ENCODE measurements around the gene CDK12. TPM values are rescaled to one million over a fixed set of nuclear protein-coding genes. Genes with fewer than 3 reads are reported as not detected.
A peak's percentile ranks its signal among the peaks of the same experiment; 100 is the strongest.

The CDK12 gene
- total and polyA plus RNA-seq, 2 donors (not counting 1 experiment from before 2014, with no cell fraction given) = 19.4 to 24.9 TPM

- H3K27ac ChIP-seq (ENCODE audit: insufficient read depth, low read length) = no peak overlapping the region
These were observed 52.6 kb downstream of the CDK12 start for GRCh38 chr17:39513915-39514314.

GRCh38 chr17:39517224-39517623, 55.9 kb downstream of the CDK12 start:
- Histone ChIP-seq H3K9ac (ENCODE audit: insufficient read depth, low read length) (no peak overlapping the region), H3K4me1 (ENCODE audit: control insufficient read depth, extremely low read depth, insufficient read depth, low read length) (no peaks in the 10 kb centered on the region), H3K9me3 (ENCODE audit: control insufficient read depth, insufficient read depth, low read depth, low read length) (no peaks in the 10 kb centered on the region), H3K27me3 (ENCODE audit: control insufficient read depth, insufficient read depth, low read length) (no peaks in the 10 kb centered on the region), H3K36me3 (ENCODE audit: control insufficient read depth, insufficient read depth, low read length) (peaks cover 6% of the 10 kb centered on the region), H2AFZ (ENCODE audit: low read length) (no peak overlapping the region), H3K79me2 (ENCODE audit: control insufficient read depth, insufficient read depth, low read length) (no peaks in the 10 kb centered on the region), H4K20me1 (ENCODE audit: control insufficient read depth, extremely low read depth, insufficient read depth, low read length) (no peaks in the 10 kb centered on the region), H3K4me2 (ENCODE audit: extremely low read depth, insufficient read depth, low read length) (no peak overlapping the region), H3K4me3 (replicated peaks in 1 of 4; ENCODE audit: control extremely low read depth in 1 of 4, insufficient read depth in 1 of 4, low read depth in 3 of 4, low read length in 4 of 4) (no peak overlapping the region), H3K27ac (ENCODE audit: insufficient read depth, low read length) (no peak overlapping the region)
- peak in 1 of 2 donors; percentile 92 for DNase-seq (ENCODE audit: low read depth in 2 of 2)
- TF ChIP-seq EZH2 (IDR thresholded peaks at IDR 0.05; ENCODE audit: low read length, missing control alignments) (no peak), CTCF (conservative IDR thresholded peaks at IDR 0.05 in 1 of 2, IDR thresholded peaks at IDR 0.05 in 1 of 2; ENCODE audit: low read depth in 1 of 2, low read length in 2 of 2) (no peak)

More at GRCh38 chr17:39513915-39514314, 52.6 kb downstream of the CDK12 start:
- Histone ChIP-seq H3K4me2 (ENCODE audit: extremely low read depth, insufficient read depth, low read length) (no peak overlapping the region), H3K27me3 (ENCODE audit: control insufficient read depth, insufficient read depth, low read length) (no peaks in the 10 kb centered on the region), H3K79me2 (ENCODE audit: control insufficient read depth, insufficient read depth, low read length) (no peaks in the 10 kb centered on the region), H3K4me3 (replicated peaks in 1 of 4; ENCODE audit: control extremely low read depth in 1 of 4, insufficient read depth in 1 of 4, low read depth in 3 of 4, low read length in 4 of 4) (no peak overlapping the region), H4K20me1 (ENCODE audit: control insufficient read depth, extremely low read depth, insufficient read depth, low read length) (no peaks in the 10 kb centered on the region), H3K36me3 (ENCODE audit: control insufficient read depth, insufficient read depth, low read length) (peaks cover 4% of the 10 kb centered on the region), H3K4me1 (ENCODE audit: control insufficient read depth, extremely low read depth, insufficient read depth, low read length) (no peaks in the 10 kb centered on the region), H3K9me3 (ENCODE audit: control insufficient read depth, insufficient read depth, low read depth, low read length) (no peaks in the 10 kb centered on the region), H3K9ac (ENCODE audit: insufficient read depth, low read length) (no peak overlapping the region), H2AFZ (ENCODE audit: low read length) (no peak overlapping the region)
- DNase-seq (ENCODE audit: low read depth in 2 of 2) = no peak
- TF ChIP-seq EZH2 (IDR thresholded peaks at IDR 0.05; ENCODE audit: low read length, missing control alignments) (no peak), CTCF (conservative IDR thresholded peaks at IDR 0.05 in 1 of 2, IDR thresholded peaks at IDR 0.05 in 1 of 2; ENCODE audit: low read depth in 1 of 2, low read length in 2 of 2) (no peak)

GRCh38 chr17:39525801-39526506, 64.7 kb downstream of the CDK12 start:
- no peak overlapping the region for H3K9ac ChIP-seq (ENCODE audit: insufficient read depth, low read length)
- DNase-seq (ENCODE audit: low read depth in 2 of 2) = no peak
- H3K4me3 ChIP-seq (replicated peaks in 1 of 4; ENCODE audit: control extremely low read depth in 1 of 4, insufficient read depth in 1 of 4, low read depth in 3 of 4, low read length in 4 of 4) = no peak overlapping the region
- H3K9me3 ChIP-seq (ENCODE audit: control insufficient read depth, insufficient read depth, low read depth, low read length) = no peaks in the 10 kb centered on the region
- H4K20me1 ChIP-seq (ENCODE audit: control insufficient read depth, extremely low read depth, insufficient read depth, low read length) = no peaks in the 10 kb centered on the region
- H2AFZ ChIP-seq (ENCODE audit: low read length) = no peak overlapping the region
- H3K4me2 ChIP-seq (ENCODE audit: extremely low read depth, insufficient read depth, low read length) = no peak overlapping the region
- no peaks in the 10 kb centered on the region for H3K27me3 ChIP-seq (ENCODE audit: control insufficient read depth, insufficient read depth, low read length)
- H3K79me2 ChIP-seq (ENCODE audit: control insufficient read depth, insufficient read depth, low read length) = no peaks in the 10 kb centered on the region
- peaks cover 19% of the 10 kb centered on the region for H3K36me3 ChIP-seq (ENCODE audit: control insufficient read depth, insufficient read depth, low read length)
- no peaks in the 10 kb centered on the region for H3K4me1 ChIP-seq (ENCODE audit: control insufficient read depth, extremely low read depth, insufficient read depth, low read length)
- no peak for TF ChIP-seq EZH2 (IDR thresholded peaks at IDR 0.05; ENCODE audit: low read length, missing control alignments)
- no peak for TF ChIP-seq CTCF (conservative IDR thresholded peaks at IDR 0.05 in 1 of 2, IDR thresholded peaks at IDR 0.05 in 1 of 2; ENCODE audit: low read depth in 1 of 2, low read length in 2 of 2)
- no peak overlapping the region for H3K27ac ChIP-seq (ENCODE audit: insufficient read depth, low read length)

Data from fibroblast of lung (primary cell).